ENCODE data around the gene IQCH.

- TF ChIP-seq CTCF (conservative IDR thresholded peaks at IDR 0.05; ENCODE audit: low read depth, low read length) = no peak
- no peak for TF ChIP-seq EZH2 (IDR thresholded peaks at IDR 0.05; ENCODE audit: low read length, unreplicated experiment)
- TF ChIP-seq EZH2phosphoT487 (IDR thresholded peaks at IDR 0.05; ENCODE audit: borderline replicate concordance, low read length) = no peak
Measured at GRCh38 chr15:67207555-67208207, 46.9 kb upstream of the IQCH start.

All from PC-3 (cell line).